ENCODE measurements around the gene OTOA.

DNA sequence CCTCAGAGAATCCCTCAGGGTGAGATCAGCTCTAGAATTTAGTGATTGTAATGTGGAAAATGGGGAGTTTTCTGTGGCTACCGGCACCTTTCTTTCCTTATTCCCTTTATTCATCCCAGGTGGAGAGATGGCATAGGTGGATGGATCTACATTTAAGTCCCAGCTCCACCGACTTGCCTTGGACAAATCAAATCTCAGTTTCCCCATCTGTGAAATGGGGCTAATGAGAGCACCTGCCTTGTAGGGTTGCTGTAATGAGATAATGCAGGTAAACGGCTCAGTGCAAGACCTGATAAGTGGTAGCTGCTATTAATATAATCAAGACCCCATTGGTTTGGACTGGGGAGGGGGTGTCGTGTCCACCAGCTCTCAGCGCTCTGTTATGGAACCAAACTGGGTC, 40.5 kb downstream of the OTOA start:
- TF ChIP-seq POLR2A (IDR thresholded peaks at IDR 0.05; ENCODE audit: low read length) (no peak), GATA1 (IDR thresholded peaks at IDR 0.05; ENCODE audit: low read depth, low read length) (no peak)
